ENCODE data around the gene CCDC6. TPM values are rescaled to one million over a fixed set of nuclear protein-coding genes. Genes with fewer than 3 reads are reported as not detected.

CCDC6 gene
- total RNA-seq, 1 experiment from 2014 or later: 21.1 TPM

DNA sequence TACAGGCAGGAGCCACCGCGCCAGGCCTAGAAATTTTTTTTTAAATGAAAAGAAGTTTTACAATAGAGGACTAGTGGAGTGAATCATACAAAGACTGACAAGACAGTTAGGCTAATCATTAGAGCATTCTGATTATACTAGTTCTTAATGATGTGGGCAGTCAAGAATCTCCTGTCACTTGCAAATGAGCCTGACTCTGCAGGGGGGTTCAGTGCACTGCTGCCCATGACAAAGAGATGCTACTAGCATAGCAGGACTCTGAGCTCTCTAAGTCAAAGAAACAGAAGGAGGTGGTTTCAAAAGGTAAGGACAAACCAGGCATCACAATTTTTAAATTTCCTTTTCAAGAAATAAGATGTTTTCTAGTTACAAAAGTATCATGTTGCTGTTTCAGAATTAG lies 59.0 kb downstream of the CCDC6 start:
- Histone ChIP-seq H3K4me3 (no peak overlapping the region), H3K27me3 (no peaks in the 10 kb centered on the region), H3K36me3 (peaks cover 27% of the 10 kb centered on the region), H3K9me3 (no peaks in the 10 kb centered on the region)
- DNase-seq: no peak

GRCh38 chr10:59844436-59844835 lies 61.9 kb downstream of the CCDC6 start:
- no peak overlapping the region for H3K4me3 ChIP-seq
- H3K9me3 ChIP-seq: no peaks in the 10 kb centered on the region
- H3K27me3 ChIP-seq: no peaks in the 10 kb centered on the region
- DNase-seq: no peak
- peaks cover 19% of the 10 kb centered on the region for H3K36me3 ChIP-seq

GRCh38 chr10:59843748-59844147 lies 62.6 kb downstream of the CCDC6 start:
- Histone ChIP-seq H3K27me3 (no peaks in the 10 kb centered on the region), H3K4me3 (no peak overlapping the region), H3K36me3 (peaks cover 14% of the 10 kb centered on the region), H3K9me3 (no peaks in the 10 kb centered on the region)
- no peak for DNase-seq

DNA sequence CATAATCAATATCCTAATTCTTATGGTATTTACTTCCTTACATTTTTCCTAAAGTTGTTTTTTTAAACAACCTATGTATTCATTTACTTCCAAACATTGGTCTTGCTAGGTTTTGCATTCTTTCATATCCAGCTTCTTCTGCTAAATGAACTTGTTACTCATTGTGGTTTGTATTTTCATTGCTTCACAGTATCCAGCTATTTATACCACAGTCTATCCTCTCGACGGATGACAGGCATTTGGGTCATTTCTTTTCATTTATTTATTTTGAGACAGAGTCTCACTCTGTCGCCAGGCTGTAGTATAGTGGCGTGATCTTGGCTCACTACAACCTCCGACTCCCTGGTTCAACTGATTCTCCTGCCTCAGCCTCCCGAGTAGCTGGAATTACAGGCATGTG lies 66.8 kb downstream of the CCDC6 start:
- peak; percentile 3 for DNase-seq
- Histone ChIP-seq H3K9me3 (no peaks in the 10 kb centered on the region), H3K36me3 (peaks cover 9% of the 10 kb centered on the region), H3K4me3 (no peak overlapping the region), H3K27me3 (no peaks in the 10 kb centered on the region)

- Histone ChIP-seq H3K4me3 (no peak overlapping the region), H3K36me3 (peaks cover 5% of the 10 kb centered on the region), H3K9me3 (no peaks in the 10 kb centered on the region), H3K27me3 (no peaks in the 10 kb centered on the region)
- DNase-seq: no peak
These were observed 68.1 kb downstream of the CCDC6 start for GRCh38 chr10:59838085-59838789.

GRCh38 chr10:59833810-59834209 lies 72.5 kb downstream of the CCDC6 start:
- H3K36me3 ChIP-seq: peaks cover 4% of the 10 kb centered on the region
- H3K27me3 ChIP-seq: no peaks in the 10 kb centered on the region

DNA sequence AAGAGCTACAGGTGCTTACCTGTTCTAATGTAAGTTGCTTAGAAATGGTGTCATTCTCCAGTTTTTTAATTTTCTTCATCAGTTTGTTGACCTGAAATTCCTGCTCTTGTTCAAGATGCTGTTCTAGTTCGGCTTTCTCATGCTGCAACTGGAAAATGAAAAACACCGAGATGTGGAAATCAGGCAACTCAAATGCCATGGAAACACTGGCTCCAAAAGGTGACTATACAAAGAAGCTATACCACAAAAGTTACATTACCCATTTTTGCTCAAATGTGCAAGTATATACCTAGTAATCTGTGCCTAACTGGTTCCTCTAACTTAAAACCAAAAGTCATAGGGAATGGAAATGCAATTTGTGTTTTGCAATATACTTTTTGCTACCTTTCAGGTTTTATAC lies 73.8 kb downstream of the CCDC6 start:
- no peaks in the 10 kb centered on the region for H3K9me3 ChIP-seq
- H3K4me3 ChIP-seq: no peak overlapping the region
- no peak for DNase-seq
- no peaks in the 10 kb centered on the region for H3K27me3 ChIP-seq
- H3K36me3 ChIP-seq: peaks cover 4% of the 10 kb centered on the region

More at GRCh38 chr10:59833810-59834209, 72.5 kb downstream of the CCDC6 start:
- Histone ChIP-seq H3K4me3 (no peak overlapping the region), H3K9me3 (no peaks in the 10 kb centered on the region)
- DNase-seq: no peak

DNA sequence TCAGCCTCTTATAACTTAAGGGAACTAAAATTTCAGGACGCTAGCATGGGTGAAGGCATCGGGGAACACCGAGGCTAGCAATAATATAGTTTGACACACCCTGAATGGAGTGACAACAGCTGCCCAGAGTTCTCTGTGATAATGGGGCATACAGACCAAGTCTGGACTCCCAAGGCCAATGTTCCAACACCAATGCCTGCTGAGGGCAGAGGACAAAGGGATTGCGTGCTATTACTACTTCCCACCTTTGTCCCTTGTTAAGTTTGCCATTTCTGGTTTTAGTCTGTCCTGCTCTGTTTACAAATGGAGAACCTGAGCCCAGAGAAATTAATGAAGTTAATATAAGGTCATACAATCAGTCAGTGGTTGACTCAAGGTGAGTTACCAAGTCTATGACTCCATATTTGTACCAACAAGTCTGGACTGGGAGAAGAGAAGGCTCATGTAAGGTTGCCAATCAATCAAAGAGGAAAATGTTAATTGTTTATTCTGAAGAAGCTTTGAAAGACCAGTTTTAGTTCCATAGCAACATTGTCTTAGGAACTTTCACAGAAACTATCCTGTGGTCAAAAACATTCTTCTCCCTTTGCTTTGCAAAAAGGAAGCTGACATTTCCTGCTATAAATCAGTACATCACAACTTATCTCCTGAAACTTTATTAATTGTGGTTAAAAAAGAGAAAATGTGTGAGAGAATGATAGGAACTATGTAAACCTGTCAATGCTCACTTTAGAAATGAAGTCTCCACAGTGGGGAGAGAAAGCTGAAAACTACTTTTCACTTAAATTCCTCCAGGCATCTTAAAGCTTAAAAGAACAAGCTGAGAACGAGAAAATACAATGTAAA lies 74.5 kb downstream of the CCDC6 start:
- Histone ChIP-seq H3K9me3 (no peaks in the 10 kb centered on the region), H3K36me3 (peaks cover 4% of the 10 kb centered on the region), H3K4me3 (no peak overlapping the region), H3K27me3 (no peaks in the 10 kb centered on the region)
- no peak for DNase-seq

DNA sequence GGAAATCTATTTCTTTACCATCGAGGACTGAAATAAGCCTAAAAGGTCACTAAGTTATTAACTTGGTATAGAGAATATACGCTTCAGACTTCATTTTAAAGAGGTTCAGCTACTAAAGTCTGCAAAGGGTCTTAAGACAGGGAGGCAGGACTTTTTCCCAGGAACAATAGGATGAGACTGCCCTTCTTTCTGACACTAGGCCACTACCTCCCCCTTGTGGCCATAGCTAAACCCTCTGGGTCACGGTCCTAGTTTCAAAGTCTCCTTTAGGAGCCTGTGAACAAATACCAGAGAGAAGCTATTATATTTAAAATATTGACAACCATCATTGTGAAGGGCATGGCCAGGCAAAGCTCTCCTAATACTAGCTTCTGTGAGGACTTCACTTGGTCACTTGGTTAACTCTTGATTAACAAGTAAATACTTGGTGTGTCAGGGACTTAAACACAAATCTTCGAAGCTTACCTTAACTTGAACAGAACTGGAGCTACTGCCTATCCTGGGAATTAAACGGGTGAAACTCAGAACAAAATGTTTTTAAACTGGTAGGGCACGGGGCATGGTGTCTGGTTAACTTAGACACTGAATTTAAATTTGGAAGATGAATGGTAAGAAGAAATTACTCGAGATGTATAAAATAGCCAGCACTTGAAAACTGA lies 75.6 kb downstream of the CCDC6 start:
- no peaks in the 10 kb centered on the region for H3K27me3 ChIP-seq
- no peak overlapping the region for H3K4me3 ChIP-seq
- H3K36me3 ChIP-seq: peaks cover 4% of the 10 kb centered on the region
- H3K9me3 ChIP-seq: no peaks in the 10 kb centered on the region
- DNase-seq: peak; percentile 39

- Histone ChIP-seq H3K4me3 (no peak overlapping the region), H3K9me3 (no peaks in the 10 kb centered on the region), H3K36me3 (peaks cover 4% of the 10 kb centered on the region), H3K27me3 (no peaks in the 10 kb centered on the region)
- DNase-seq: no peak
These were observed 76.8 kb downstream of the CCDC6 start for GRCh38 chr10:59829601-59830000.

DNA sequence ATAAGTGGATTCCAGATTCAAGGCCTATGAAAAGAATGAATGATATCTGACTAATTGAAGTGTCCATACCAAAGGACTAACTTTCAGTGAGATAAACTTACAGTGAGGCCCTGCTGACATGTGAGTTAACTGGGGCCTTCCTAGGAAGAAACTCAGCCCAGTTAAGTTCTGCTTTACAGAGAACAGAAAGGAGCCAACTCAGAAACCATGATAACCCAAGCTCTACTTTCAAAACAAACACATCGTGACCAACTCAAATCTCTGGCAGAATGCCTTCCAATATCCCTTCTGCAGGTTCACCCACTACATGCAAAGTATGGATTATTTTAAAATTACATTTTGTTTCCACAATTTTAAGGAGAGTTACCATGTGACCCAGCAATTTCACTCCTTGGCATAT lies 77.3 kb downstream of the CCDC6 start:
- H3K9me3 ChIP-seq: no peaks in the 10 kb centered on the region
- H3K27me3 ChIP-seq: no peaks in the 10 kb centered on the region
- no peak overlapping the region for H3K4me3 ChIP-seq
- DNase-seq: no peak
- peaks cover 4% of the 10 kb centered on the region for H3K36me3 ChIP-seq

DNA sequence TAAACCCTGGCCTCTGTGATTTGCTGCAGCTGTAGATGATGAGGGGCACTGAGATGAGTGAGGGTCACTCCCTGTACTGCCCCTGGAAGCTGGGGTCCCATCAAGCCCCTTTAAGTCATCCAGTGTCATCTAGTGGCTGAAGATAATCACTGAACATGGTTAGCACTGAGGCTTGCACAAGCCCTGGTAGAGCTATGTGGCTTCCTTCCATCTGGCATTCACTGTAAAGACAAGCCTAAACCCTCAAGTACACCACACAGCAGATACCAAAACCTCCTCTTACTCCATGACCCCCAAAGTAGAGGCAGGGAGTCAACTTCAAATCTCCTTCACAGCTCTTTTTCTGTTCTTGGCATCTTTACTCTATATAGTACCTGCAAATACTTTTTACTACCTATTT lies 80.4 kb downstream of the CCDC6 start:
- H3K9me3 ChIP-seq: no peaks in the 10 kb centered on the region
- peaks cover 4% of the 10 kb centered on the region for H3K36me3 ChIP-seq
- no peak overlapping the region for H3K4me3 ChIP-seq
- DNase-seq: no peak
- H3K27me3 ChIP-seq: no peaks in the 10 kb centered on the region

GRCh38 chr10:59823751-59824150 lies 82.6 kb downstream of the CCDC6 start:
- no peaks in the 10 kb centered on the region for H3K27me3 ChIP-seq
- no peak overlapping the region for H3K4me3 ChIP-seq
- H3K36me3 ChIP-seq: no peaks in the 10 kb centered on the region; the same call in none of the 2 replicates
- H3K9me3 ChIP-seq: no peaks in the 10 kb centered on the region
- DNase-seq: no peak

DNA sequence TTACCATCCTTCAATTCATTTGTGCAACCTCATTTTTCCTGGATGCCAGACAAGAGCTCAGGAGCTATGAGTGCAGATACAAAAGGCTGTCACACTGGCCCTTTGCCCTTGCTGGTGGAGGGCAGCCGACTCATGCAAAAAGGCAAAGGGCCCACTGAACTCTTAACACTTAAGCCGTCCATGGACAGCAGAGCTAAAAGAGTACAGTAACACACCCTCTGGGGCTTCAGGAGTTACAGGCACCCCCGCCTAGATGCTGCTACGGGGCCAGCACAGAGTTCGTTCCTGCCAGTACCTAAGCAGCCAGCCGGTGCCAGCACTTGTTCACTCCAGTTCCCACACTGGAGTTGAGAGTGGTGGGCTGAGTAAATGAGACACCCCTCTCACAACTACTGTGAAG lies 83.2 kb downstream of the CCDC6 start:
- DNase-seq: peak; percentile 15
- H3K9me3 ChIP-seq: no peaks in the 10 kb centered on the region
- no peak overlapping the region for H3K4me3 ChIP-seq
- H3K27me3 ChIP-seq: no peaks in the 10 kb centered on the region
- H3K36me3 ChIP-seq: no peaks in the 10 kb centered on the region; the same call in none of the 2 replicates

GRCh38 chr10:59820471-59820870 lies 85.9 kb downstream of the CCDC6 start:
- no peak overlapping the region for H3K4me3 ChIP-seq
- no peaks in the 10 kb centered on the region for H3K9me3 ChIP-seq
- no peak for DNase-seq
- no peaks in the 10 kb centered on the region for H3K27me3 ChIP-seq
- H3K36me3 ChIP-seq: no peaks in the 10 kb centered on the region; the same call in 1 of the 2 replicates

GRCh38 chr10:59819683-59820082 lies 86.7 kb downstream of the CCDC6 start:
- no peak for DNase-seq
- H3K27me3 ChIP-seq: no peaks in the 10 kb centered on the region
- no peak overlapping the region for H3K4me3 ChIP-seq
- H3K36me3 ChIP-seq: no peaks in the 10 kb centered on the region
- H3K9me3 ChIP-seq: no peaks in the 10 kb centered on the region

GRCh38 chr10:59819265-59819664 lies 87.1 kb downstream of the CCDC6 start:
- DNase-seq: no peak
- Histone ChIP-seq H3K36me3 (peaks cover under 1% of the 10 kb centered on the region; the same call in 1 of the 2 replicates), H3K9me3 (no peaks in the 10 kb centered on the region), H3K27me3 (no peaks in the 10 kb centered on the region), H3K4me3 (no peak overlapping the region)

Data from MG63 (cell line).